ENCODE results near the gene SERGEF. TPM values are rescaled to one million over a fixed set of nuclear protein-coding genes. Genes with fewer than 3 reads are reported as not detected.

Gene SERGEF
- total RNA-seq, 1 experiment from 2014 or later, result 28.7 TPM

DNA sequence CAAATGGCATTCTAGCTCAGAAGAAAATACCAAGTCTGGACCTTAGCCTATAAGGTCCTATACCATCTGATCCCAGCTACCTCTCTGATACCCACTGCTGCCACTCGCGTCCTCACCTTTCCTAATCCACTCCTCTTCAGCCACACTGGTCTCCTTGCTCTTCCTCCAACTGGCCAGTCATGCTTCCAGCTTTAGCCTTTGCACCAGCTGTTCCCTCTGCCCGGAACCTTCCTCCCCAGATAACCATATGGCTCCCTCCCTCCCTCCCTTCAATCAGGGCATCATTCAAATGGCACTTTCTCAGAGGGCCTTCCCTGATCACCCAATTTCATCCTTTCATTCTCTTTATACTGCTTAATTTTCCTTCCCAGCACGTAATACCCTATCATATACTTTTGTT lies 210.4 kb downstream of the SERGEF start:
- no peaks in the 10 kb centered on the region for H3K4me1 ChIP-seq (replicated peaks; ENCODE audit: insufficient read depth)
- H4K20me1 ChIP-seq (ENCODE audit: insufficient read depth), result no peaks in the 10 kb centered on the region
- TF ChIP-seq CTCF (conservative IDR thresholded peaks at IDR 0.05) (no peak), EZH2 (IDR thresholded peaks at IDR 0.05; ENCODE audit: low read depth) (no peak)
- BruUV-seq (replicated peaks), result no TSS peak
- H3K4me3 ChIP-seq, result no peak overlapping the region
- no peaks in the 10 kb centered on the region for H3K9me2 ChIP-seq (ENCODE audit: insufficient read depth)
- H3K27me3 ChIP-seq (ENCODE audit: insufficient read depth, low read depth), result no peaks in the 10 kb centered on the region
- ChIA-PET CTCF (interaction anchor here (0.6 kb wide), 1 partner anchor 16 kb away, joined by 4 read pairs; no protein-coding TSS in a partner anchor), POLR2A (ENCODE audit: unreplicated experiment) (interaction anchor here (0.7 kb wide), 1 partner anchor 24 kb away, joined by 3 read pairs; no protein-coding TSS in a partner anchor)
- no peak overlapping the region for H3K4me2 ChIP-seq
- H2AFZ ChIP-seq, result no peak overlapping the region
- intact Hi-C loops (cut with micrococcal nuclease; ENCODE audit: unreplicated experiment), result no loop called here
- H3F3A ChIP-seq (ENCODE audit: insufficient read depth, low read depth), result no peaks in the 10 kb centered on the region
- H3K79me2 ChIP-seq (ENCODE audit: low read depth), result no peaks in the 10 kb centered on the region
- DNase-seq, result no peak
- H3K9me3 ChIP-seq (ENCODE audit: insufficient read depth, low read depth), result no peaks in the 10 kb centered on the region
- no peak overlapping the region for H3K27ac ChIP-seq
- H3K36me3 ChIP-seq (ENCODE audit: low read depth), result no peaks in the 10 kb centered on the region

DNA sequence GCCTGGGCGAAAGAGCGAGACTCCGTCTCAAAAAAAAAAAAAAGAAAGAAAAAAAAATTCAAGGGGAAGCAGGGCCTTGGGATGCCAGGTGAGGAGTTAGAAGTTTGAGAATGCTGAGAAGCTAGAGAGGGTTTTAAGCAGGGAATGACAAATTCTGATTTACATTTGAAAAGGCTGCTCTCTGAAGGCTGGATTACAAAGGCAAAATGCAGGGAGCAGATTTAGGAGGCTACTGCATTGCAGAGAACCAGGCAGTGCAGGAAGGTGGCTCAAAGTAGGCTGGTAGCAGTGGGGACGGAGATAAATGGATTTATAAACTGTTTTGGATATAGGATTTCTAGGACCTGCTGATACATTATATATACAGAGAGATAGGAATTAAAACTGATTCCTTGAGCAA lies 211.7 kb downstream of the SERGEF start:
- Histone ChIP-seq H3K79me2 (ENCODE audit: low read depth) (no peaks in the 10 kb centered on the region), H3K36me3 (ENCODE audit: low read depth) (no peaks in the 10 kb centered on the region), H3K9me3 (ENCODE audit: insufficient read depth, low read depth) (no peaks in the 10 kb centered on the region), H4K20me1 (ENCODE audit: insufficient read depth) (no peaks in the 10 kb centered on the region), H3K4me2 (no peak overlapping the region), H3F3A (ENCODE audit: insufficient read depth, low read depth) (no peaks in the 10 kb centered on the region), H3K4me3 (no peak overlapping the region), H3K27ac (no peak overlapping the region), H2AFZ (no peak overlapping the region), H3K4me1 (replicated peaks; ENCODE audit: insufficient read depth) (no peaks in the 10 kb centered on the region), H3K9me2 (ENCODE audit: insufficient read depth) (no peaks in the 10 kb centered on the region), H3K27me3 (ENCODE audit: insufficient read depth, low read depth) (no peaks in the 10 kb centered on the region)
- ChIA-PET CTCF (no interaction called here), POLR2A (ENCODE audit: unreplicated experiment) (no interaction called here)
- intact Hi-C loops (cut with micrococcal nuclease; ENCODE audit: unreplicated experiment), result no loop called here
- no peak for DNase-seq
- BruUV-seq (replicated peaks), result no TSS peak
- no peak for TF ChIP-seq CTCF (conservative IDR thresholded peaks at IDR 0.05)

DNA sequence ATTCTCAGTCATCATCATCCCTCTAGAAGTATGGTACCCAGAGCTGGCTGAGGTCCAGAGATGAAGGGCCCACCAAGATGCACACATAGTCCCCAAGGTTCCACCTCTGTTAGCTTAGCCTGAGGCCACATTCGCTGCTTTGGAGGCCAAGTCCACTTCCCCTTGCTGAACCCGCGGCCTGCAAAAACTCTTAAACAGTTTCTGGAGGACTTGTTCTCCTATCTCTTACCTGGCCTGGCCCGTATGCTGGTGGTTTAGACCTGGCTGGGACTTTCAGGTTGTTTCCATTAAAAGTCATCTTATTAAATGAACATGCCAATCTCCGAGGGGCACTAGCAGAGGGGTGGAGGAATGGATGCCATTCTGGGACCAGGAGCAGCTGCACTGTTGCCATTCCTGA lies 213.7 kb downstream of the SERGEF start:
- no peak for DNase-seq
- no peaks in the 10 kb centered on the region for H3K79me2 ChIP-seq (ENCODE audit: low read depth)
- POLR2A ChIA-PET (ENCODE audit: unreplicated experiment), result no interaction called here

More for the DNA sequence above, 213.7 kb downstream of the SERGEF start:
- Histone ChIP-seq H3K4me1 (replicated peaks; ENCODE audit: insufficient read depth) (no peaks in the 10 kb centered on the region), H3K27ac (no peak overlapping the region), H3K4me3 (no peak overlapping the region), H3F3A (ENCODE audit: insufficient read depth, low read depth) (no peaks in the 10 kb centered on the region), H3K4me2 (no peak overlapping the region), H3K9me2 (ENCODE audit: insufficient read depth) (no peaks in the 10 kb centered on the region), H3K36me3 (ENCODE audit: low read depth) (no peaks in the 10 kb centered on the region), H4K20me1 (ENCODE audit: insufficient read depth) (no peaks in the 10 kb centered on the region), H3K9me3 (ENCODE audit: insufficient read depth, low read depth) (no peaks in the 10 kb centered on the region), H3K27me3 (ENCODE audit: insufficient read depth, low read depth) (no peaks in the 10 kb centered on the region), H2AFZ (no peak overlapping the region)
- CTCF ChIA-PET, result no interaction called here
- TF ChIP-seq CTCF (conservative IDR thresholded peaks at IDR 0.05) (no peak), EZH2 (IDR thresholded peaks at IDR 0.05; ENCODE audit: low read depth) (no peak)
- BruUV-seq (replicated peaks), result no TSS peak
- intact Hi-C loops (cut with micrococcal nuclease; ENCODE audit: unreplicated experiment), result no loop called here

All from PC-9 (cell line).